Measurements from ENCODE around the gene MUC2. TPM values are rescaled to one million over a fixed set of nuclear protein-coding genes. Genes with fewer than 3 reads are reported as not detected.
"Not testable (repeated sequence)": the region's sequence is repeated elsewhere in the genome, so short reads cannot be mapped to it uniquely, and the experiment has no call there.

The MUC2 gene
- total and polyA plus RNA-seq, 9 of the 15 experiments (the other 6 are each of a cell fraction or from before 2014, with no cell fraction given) = under 0.01 to 0.18 TPM; not detected in 7

DNA sequence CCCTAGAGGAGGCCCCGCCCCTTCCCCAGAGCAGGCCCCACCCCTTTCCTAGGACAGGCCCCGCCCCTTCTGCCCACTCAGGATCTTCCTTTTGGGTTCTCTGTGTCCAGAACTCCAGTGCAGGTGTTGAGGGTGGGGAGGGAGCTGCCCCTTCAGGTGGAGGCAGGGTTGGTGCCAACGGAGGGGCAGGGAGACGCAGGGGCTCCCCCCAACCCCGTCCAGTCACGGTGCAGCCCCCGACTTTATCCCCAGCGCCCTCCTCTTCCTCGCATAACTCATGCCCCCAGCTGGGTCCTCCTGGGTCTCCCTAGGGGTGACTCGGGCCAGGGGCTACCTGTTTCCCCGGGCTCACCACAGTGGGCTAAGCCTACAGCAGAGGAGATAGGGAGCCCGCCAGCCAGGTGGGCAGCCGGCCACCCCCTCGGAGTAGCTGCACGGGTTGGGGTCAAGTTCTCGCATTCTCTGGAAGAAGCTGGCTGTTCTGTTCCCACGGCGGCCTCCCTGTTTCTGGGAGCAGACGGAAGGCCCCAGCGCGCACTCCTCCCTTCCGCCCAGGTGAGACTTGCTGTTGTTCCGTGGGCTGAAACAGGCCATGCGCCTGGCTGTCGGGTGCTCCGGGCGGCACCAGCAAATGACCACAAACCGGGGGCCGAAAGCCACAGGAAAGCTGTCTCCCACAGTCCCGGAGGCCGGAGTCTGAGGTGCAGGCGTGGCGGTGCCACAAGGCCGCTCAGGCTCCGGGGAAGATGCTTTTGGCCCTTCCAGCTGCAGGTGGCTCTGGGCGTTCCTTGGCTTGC, 38.9 kb downstream of the MUC2 start:
- TF ChIP-seq, protein P1, sequence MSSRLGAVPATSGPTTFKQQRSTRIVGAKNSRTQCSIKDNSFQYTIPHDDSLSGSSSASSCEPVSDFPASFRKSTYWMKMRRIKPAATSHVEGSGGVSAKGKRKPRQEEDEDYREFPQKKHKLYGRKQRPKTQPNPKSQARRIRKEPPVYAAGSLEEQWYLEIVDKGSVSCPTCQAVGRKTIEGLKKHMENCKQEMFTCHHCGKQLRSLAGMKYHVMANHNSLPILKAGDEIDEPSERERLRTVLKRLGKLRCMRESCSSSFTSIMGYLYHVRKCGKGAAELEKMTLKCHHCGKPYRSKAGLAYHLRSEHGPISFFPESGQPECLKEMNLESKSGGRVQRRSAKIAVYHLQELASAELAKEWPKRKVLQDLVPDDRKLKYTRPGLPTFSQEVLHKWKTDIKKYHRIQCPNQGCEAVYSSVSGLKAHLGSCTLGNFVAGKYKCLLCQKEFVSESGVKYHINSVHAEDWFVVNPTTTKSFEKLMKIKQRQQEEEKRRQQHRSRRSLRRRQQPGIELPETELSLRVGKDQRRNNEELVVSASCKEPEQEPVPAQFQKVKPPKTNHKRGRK (tag; IDR thresholded peaks at IDR 0.05) = no peak
- TF ChIP-seq, protein P2, sequence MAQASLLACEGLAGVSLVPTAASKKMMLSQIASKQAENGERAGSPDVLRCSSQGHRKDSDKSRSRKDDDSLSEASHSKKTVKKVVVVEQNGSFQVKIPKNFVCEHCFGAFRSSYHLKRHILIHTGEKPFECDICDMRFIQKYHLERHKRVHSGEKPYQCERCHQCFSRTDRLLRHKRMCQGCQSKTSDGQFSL (CRISPR knock-in tag; IDR thresholded peaks at IDR 0.05) = 0 out of 2 replicates have a peak, but pooled peaks have one; percentile 37
- TF ChIP-seq, protein P2 (tag; IDR thresholded peaks at IDR 0.05) = no peak
- no peak for TF ChIP-seq HEY1 (CRISPR knock-in tag; IDR thresholded peaks at IDR 0.05; ENCODE audit: borderline replicate concordance)
- 44% methylated on average over 29 of the region's 36 CpGs for WGBS (ENCODE audit: insufficient coverage, low coverage, missing lambda C conversion rate)
- Histone ChIP-seq H3K27me3 (ENCODE audit: control insufficient read depth in 2 of 2, insufficient read depth in 2 of 2, low read length in 2 of 2) (peaks cover 9 to 28% of the 10 kb centered on the region in 2 experiments; a peak in 4 of 5 replicates), H3K9ac (ENCODE audit: insufficient read depth in 1 of 2, low read depth in 2 of 2, low read length in 2 of 2) (no peak overlapping the region; a peak in 1 of 4 replicates), H3K4me3 (no peak overlapping the region), H3K36me3 (ENCODE audit: control insufficient read depth, insufficient read depth, low read length) (no peaks in the 10 kb centered on the region), H3K9me1 (ENCODE audit: control insufficient read depth, insufficient read depth, low read length) (no peaks in the 10 kb centered on the region), H3K27ac (ENCODE audit: extremely low read depth, low read depth, low read length) (no peak overlapping the region), H4K20me1 (replicated peaks; ENCODE audit: control insufficient read depth, insufficient read depth, low read length) (no peaks in the 10 kb centered on the region), H3K79me2 (ENCODE audit: control insufficient read depth, insufficient read depth, low read length) (no peaks in the 10 kb centered on the region), H3K9me3 (replicated peaks; ENCODE audit: control insufficient read depth, insufficient read depth, low read depth, low read length) (no peaks in the 10 kb centered on the region), H2AFZ (ENCODE audit: low read depth, low read length) (no peak overlapping the region), H3K4me2 (ENCODE audit: insufficient read depth, low read length) (no peak overlapping the region), H3K4me1 (replicated peaks in 1 of 2; ENCODE audit: control insufficient read depth in 2 of 2, insufficient read depth in 2 of 2, low read length in 2 of 2) (peaks cover 0 to 26% of the 10 kb centered on the region in 2 experiments; a peak in 1 of 5 replicates)
- DNase-seq (ENCODE audit: extremely low read depth in 1 of 4, low spot score in 3 of 4) = peak in 3 of 4 experiments; percentile 55 to 65 (median 56)
- BruUV-seq (replicated peaks) = no TSS peak
- POLR2A ChIA-PET = no interaction called here
- ATAC-seq = peak; percentile 51; the same call in 2 of the 3 replicates
- in situ Hi-C loops (cut with MboI) (no loop called here), intact Hi-C loops (cut with micrococcal nuclease) (loop anchor here (10.0 kb wide), 1 partner anchor 461 kb away; the partner anchor contains the start of gene DUSP8)
- no peak for FAIRE-seq
- CTCF ChIA-PET (ENCODE audit: low intra/inter-chr PET ratio) = no interaction called here

DNA sequence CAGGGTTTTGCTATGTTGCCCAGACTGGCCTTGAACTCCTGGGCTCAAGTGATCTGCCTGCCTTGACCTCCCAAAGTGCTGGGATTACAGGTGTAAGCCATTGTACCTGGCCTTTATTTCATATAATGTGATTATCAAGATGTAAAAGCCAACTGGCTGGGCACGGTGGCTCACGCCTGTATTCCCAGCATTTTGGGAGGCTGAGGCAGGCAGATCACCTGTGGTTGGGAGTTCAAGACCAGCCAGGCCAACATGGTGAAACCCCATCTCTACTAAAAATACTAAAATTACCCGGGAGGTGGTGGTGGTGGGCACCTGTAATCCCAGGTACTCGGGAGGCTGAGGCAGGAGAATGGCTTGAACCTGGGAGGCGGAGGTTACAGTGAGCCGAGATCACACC, 40.6 kb downstream of the MUC2 start:
- ATAC-seq; H3K4me2 ChIP-seq (ENCODE audit: insufficient read depth, low read length); FAIRE-seq; H3K36me3 ChIP-seq (ENCODE audit: control insufficient read depth, insufficient read depth, low read length); H3K9me3 ChIP-seq (replicated peaks; ENCODE audit: control insufficient read depth, insufficient read depth, low read depth, low read length); H4K20me1 ChIP-seq (replicated peaks; ENCODE audit: control insufficient read depth, insufficient read depth, low read length); in situ Hi-C loops (cut with MboI); H2AFZ ChIP-seq (ENCODE audit: low read depth, low read length); BruUV-seq (replicated peaks); DNase-seq (ENCODE audit: extremely low read depth in 1 of 4, low spot score in 3 of 4); H3K79me2 ChIP-seq (ENCODE audit: control insufficient read depth, insufficient read depth, low read length); H3K9me1 ChIP-seq (ENCODE audit: control insufficient read depth, insufficient read depth, low read length); H3K27ac ChIP-seq (ENCODE audit: extremely low read depth, low read depth, low read length); POLR2A ChIA-PET; H3K4me3 ChIP-seq; H3K9ac ChIP-seq (ENCODE audit: insufficient read depth in 1 of 2, low read depth in 2 of 2, low read length in 2 of 2): not testable (repeated sequence)
- intact Hi-C loops (cut with micrococcal nuclease) = loop anchor here (10.0 kb wide), 1 partner anchor 460 kb away; the partner anchor contains the start of gene DUSP8
- whole genome bisulfite sequencing (ENCODE audit: insufficient coverage, low coverage, missing lambda C conversion rate) = 2% methylated on average over 6 of the region's 6 CpGs
- Histone ChIP-seq H3K4me1 (replicated peaks in 1 of 2; ENCODE audit: control insufficient read depth in 2 of 2, insufficient read depth in 2 of 2, low read length in 2 of 2) (peaks cover 0 to 19% of the 10 kb centered on the region in 2 experiments; a peak in 1 of 5 replicates), H3K27me3 (ENCODE audit: control insufficient read depth in 2 of 2, insufficient read depth in 2 of 2, low read length in 2 of 2) (peaks cover 9 to 16% of the 10 kb centered on the region in 2 experiments; a peak in 4 of 5 replicates)
- CTCF ChIA-PET (ENCODE audit: low intra/inter-chr PET ratio) = interaction anchor here (0.6 kb wide), 1 partner anchor 76 kb away, joined by 6 read pairs; no protein-coding TSS in a partner anchor
